ENCODE data around the gene PMVK.

The PMVK gene

GRCh38 chr1:154960446-154961136 lies 24.1 kb upstream of the PMVK start:
- H3K4me3 ChIP-seq (ENCODE audit: control insufficient read depth, low read depth, low read length) = peak overlapping the region; percentile 59

GRCh38 chr1:154959426-154959780 lies 22.9 kb upstream of the PMVK start:
- TF ChIP-seq, protein P1, sequence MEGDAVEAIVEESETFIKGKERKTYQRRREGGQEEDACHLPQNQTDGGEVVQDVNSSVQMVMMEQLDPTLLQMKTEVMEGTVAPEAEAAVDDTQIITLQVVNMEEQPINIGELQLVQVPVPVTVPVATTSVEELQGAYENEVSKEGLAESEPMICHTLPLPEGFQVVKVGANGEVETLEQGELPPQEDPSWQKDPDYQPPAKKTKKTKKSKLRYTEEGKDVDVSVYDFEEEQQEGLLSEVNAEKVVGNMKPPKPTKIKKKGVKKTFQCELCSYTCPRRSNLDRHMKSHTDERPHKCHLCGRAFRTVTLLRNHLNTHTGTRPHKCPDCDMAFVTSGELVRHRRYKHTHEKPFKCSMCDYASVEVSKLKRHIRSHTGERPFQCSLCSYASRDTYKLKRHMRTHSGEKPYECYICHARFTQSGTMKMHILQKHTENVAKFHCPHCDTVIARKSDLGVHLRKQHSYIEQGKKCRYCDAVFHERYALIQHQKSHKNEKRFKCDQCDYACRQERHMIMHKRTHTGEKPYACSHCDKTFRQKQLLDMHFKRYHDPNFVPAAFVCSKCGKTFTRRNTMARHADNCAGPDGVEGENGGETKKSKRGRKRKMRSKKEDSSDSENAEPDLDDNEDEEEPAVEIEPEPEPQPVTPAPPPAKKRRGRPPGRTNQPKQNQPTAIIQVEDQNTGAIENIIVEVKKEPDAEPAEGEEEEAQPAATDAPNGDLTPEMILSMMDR (IDR thresholded peaks at IDR 0.05; ENCODE audit: control insufficient read depth, insufficient read depth, low read depth, low read length, missing control alignments) = no peak
- H3K4me3 ChIP-seq (ENCODE audit: control insufficient read depth, low read depth, low read length) = no peak overlapping the region
- no peak for DNase-seq (ENCODE audit: low read depth)

More at GRCh38 chr1:154960446-154961136, 24.1 kb upstream of the PMVK start:
- TF ChIP-seq, protein P1 (IDR thresholded peaks at IDR 0.05; ENCODE audit: control insufficient read depth, insufficient read depth, low read depth, low read length, missing control alignments) = no peak
- DNase-seq (ENCODE audit: low read depth) = no peak

DNA sequence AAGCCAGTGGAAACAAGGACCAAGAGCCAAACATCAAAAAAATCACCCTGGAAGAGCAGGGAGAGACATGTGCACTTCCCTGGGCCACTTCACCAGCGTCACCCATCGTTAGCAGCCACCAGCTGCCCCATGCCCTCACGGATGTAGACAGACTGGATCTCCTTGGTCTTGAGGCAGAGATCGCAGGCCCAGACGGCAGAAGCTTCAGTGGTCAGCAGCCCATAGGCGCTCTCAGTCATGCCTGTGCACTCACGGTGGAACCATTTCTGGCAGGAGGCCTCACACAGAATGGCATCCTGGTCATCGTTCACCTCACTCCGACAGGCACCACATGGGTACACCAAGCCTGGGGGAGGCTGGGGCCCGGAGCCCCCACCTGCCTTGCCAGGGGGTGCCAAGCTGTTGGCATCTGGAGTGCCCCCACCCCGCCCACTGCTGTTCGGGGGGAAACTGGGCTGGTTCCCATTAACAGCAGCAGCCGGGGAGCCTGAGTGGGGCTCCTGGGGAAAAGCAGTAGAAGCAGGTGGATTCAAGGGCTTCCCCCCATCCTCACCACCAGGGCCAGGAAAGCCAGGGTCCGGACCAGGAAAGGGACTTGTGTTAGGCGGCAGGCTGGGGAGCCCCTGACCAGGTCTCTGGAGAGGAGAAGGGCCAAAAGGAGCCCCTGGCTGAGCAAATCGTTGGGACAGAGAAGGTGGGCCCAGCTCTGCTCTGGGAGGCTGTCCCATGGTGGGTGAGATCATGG lies 22.3 kb upstream of the PMVK start:
- TF ChIP-seq, protein P1 (IDR thresholded peaks at IDR 0.05; ENCODE audit: control insufficient read depth, insufficient read depth, low read depth, low read length, missing control alignments) = no peak
- H3K4me3 ChIP-seq (ENCODE audit: control insufficient read depth, low read depth, low read length) = no peak overlapping the region
- DNase-seq (ENCODE audit: low read depth) = no peak

DNA sequence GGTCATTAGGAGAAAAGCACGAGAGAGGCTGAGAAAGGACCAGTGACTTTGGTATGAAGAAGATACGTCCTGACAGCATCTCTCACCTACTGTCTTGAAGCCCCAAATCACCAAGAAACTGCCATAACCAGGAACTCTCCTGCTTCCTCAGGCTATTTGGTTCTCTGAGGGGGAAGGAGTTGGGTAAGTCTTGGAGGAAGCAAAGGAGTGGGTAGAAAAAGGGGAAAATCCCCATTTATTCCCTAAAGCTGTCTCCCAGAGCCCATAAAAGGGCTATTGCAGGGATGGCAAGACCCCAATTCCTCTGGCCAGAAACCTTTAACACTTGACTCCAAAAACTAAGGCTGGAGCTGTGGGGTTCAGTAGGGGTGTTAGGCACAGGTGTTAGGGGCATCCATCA lies 21.5 kb upstream of the PMVK start:
- DNase-seq (ENCODE audit: low read depth) = no peak
- H3K4me3 ChIP-seq (ENCODE audit: control insufficient read depth, low read depth, low read length) = no peak overlapping the region
- TF ChIP-seq, protein P1 (IDR thresholded peaks at IDR 0.05; ENCODE audit: control insufficient read depth, insufficient read depth, low read depth, low read length, missing control alignments) = no peak

DNA sequence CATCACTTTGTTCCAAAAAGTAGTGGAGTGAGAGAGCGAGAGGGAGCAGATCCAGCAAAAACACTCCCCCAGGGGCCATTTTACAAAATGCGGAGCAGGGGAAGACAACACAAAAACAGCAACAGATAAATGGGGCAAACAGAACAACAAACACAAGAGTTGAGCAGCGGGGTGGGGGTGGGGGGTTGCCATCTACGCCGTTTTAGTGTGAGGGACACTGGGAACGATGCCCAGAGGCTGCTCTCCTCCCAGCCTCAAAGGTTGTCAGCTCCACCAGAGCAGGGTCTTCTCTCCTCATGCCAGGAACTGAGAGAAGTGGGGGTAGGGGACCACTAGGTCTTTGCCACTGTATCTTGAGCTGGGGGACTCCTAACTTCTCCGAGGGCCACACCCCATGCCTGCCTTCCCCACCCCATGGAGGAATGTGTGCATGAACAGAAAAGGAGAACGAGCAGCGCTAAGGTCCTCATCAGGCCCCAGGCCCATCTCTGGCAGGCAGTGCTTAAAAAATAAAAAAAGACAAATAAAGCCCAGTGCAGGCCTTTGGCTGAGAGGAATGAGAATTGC lies 20.7 kb upstream of the PMVK start:
- TF ChIP-seq, protein P1 (IDR thresholded peaks at IDR 0.05; ENCODE audit: control insufficient read depth, insufficient read depth, low read depth, low read length, missing control alignments) = no peak
- DNase-seq (ENCODE audit: low read depth) = no peak
- no peak overlapping the region for H3K4me3 ChIP-seq (ENCODE audit: control insufficient read depth, low read depth, low read length)

DNA sequence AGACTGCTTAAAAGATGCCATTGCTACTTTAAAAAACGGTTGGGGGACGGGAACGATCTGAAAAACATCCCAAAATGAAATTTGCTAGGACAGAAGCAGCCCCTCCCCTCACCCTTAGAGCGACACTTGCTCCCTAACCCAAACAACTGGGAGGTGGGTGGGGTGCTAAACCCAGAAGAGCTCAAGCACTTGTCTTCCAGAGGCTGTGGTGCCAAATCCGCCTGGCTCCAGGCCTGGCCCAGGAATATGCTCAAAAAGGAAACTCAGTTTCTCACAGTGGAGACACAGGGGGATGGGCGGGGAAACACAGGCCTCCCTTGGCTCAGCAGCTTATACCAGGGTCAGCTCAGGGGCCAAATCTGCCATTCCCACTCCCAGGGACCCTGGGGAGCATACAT lies 20.0 kb upstream of the PMVK start:
- no peak for DNase-seq (ENCODE audit: low read depth)
- peak overlapping the region; percentile 54 for H3K4me3 ChIP-seq (ENCODE audit: control insufficient read depth, low read depth, low read length)
- TF ChIP-seq, protein P1 (IDR thresholded peaks at IDR 0.05; ENCODE audit: control insufficient read depth, insufficient read depth, low read depth, low read length, missing control alignments) = no peak

Data from AG09309 (cell line).